Measurements from ENCODE around the gene MARCO.

The MARCO gene, protein sequence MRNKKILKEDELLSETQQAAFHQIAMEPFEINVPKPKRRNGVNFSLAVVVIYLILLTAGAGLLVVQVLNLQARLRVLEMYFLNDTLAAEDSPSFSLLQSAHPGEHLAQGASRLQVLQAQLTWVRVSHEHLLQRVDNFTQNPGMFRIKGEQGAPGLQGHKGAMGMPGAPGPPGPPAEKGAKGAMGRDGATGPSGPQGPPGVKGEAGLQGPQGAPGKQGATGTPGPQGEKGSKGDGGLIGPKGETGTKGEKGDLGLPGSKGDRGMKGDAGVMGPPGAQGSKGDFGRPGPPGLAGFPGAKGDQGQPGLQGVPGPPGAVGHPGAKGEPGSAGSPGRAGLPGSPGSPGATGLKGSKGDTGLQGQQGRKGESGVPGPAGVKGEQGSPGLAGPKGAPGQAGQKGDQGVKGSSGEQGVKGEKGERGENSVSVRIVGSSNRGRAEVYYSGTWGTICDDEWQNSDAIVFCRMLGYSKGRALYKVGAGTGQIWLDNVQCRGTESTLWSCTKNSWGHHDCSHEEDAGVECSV

DNA sequence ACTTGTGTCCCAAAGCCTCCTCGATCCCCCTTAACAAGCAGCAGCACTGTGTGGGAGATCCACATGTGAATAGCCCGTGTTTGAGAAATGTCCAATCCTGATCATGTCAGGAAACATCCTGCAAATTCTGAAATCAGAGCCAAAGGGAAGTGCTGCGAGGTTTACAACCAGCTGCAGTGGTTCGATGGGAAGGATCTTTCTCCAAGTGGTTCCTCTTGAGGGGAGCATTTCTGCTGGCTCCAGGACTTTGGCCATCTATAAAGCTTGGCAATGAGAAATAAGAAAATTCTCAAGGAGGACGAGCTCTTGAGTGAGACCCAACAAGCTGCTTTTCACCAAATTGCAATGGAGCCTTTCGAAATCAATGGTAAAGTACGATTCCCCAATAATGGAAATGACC, at the start of gene MARCO:
MARCO (plus strand) TSS at position 164 of the 400 bp plus-strand sequence; CDS start at position 271, 107 bp downstream.
- DNase-seq (ENCODE audit: low read depth in 2 of 2): no peak

DNA sequence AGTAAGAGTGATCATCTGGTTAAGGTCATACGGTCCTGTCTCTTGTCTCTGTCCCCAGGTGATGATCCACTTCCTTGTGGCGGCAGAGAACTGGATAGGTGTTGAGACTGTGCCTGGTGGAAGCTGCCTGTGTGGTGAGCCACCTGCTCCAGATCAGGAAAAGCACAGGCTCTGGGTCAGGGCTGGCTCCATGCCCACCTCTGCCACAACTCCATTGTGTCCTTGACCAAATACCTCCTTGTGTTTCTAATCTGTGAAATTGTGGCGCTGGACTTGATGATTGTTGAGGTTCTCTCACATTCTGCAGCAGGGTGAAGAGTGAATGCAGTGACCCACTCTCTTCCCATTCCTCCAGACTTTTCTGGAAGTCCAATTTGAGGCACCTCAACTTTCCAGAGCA, 48.9 kb upstream of the MARCO start:
- DNase-seq (ENCODE audit: low read depth in 2 of 2): no peak

DNA sequence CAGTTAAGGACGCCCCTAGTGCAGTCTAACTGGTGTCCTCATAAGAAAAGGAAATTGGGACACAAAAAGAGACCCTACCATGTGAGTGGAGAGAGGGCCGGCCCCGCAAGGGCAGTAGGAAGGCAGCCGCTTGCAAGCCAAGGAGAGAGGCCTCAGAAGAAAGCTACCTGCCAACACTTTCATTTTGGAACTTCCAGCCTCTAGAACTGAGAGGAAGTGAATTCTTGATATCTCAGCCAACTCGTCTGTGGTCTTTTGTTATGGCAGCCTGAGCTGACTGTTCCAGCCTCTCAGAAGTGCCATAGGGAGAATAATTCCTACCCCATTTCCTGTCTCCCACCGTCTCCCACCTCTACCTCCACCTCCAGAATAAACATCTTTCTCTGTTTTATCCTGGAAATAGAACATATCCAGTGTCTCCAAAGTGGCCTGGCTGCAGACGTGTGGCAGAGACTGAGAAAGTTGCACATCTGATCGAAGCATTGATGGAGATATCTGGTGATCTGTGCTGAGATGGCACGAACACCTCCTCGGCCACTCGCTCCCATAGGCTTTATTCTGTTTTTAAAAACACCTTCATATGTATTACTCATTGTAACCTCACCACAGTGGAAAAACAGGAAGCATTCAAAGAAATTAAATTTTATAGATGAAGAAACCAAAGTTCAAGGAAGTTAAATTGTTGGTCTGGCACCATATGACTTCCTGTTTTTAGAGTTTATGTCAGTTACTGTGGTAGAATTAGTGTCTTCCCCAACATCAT, 39.5 kb upstream of the MARCO start:
- DNase-seq (ENCODE audit: low read depth in 2 of 2): no peak

DNA sequence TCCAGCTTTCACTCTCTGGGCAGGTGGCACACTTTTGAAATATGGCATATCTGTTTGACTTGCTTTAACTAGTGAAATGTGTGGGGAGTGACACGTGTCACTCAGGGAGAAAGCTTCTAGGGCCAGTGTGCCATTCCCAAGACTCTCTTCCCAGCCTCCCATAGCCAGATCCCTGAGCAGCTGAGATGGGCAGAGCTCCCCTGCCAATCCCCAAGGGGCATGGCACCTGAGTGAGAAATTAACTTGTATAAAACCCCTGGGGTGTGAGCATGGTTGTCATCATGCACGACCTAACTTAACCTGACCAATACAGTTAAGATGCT, 39.0 kb upstream of the MARCO start:
- no peak for DNase-seq (ENCODE audit: low read depth in 2 of 2)

DNA sequence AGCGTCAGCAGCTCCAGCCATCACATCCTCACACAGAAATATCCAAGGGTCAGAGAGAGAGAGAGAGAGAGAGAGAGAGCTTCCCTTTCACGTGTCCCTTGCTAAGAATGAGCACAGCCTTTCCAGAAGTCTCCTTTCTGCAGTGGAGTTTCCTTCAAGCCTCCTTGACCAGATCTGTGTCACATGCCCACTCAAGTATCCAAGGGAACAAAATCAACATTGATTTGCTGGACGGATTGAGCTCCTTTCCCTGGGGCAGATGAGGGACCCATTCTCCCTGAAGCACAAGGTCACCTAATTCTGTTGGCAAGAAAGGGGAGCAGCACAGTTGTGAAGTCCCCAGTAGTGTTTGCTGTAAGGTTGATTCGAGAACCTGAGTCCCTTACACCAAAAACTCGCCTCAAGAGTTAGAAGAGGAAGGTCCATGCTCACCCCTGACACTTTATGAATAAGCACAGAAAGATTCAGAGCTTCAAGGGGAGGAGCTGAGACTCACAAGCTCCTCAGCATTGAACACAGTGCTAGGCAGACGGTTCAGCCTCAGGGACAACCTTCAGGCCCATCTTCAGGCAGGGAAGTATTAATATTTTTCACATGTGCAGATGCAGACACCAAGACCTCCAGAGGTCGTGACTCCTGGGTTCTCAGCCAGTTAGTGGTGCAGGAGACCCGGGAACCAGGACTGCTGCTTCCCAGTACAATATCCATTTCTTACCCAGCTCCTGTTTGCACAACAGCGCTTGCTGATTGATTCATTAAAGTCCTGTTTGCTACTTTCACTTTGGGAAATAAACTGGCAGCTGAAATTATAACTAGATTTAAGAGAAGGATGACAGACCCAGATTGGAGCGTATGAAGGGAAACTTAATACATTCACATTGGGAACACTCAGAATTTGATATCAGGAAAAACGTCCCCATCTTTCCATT, 38.2 kb upstream of the MARCO start:
- no peak for DNase-seq (ENCODE audit: low read depth in 2 of 2)

DNA sequence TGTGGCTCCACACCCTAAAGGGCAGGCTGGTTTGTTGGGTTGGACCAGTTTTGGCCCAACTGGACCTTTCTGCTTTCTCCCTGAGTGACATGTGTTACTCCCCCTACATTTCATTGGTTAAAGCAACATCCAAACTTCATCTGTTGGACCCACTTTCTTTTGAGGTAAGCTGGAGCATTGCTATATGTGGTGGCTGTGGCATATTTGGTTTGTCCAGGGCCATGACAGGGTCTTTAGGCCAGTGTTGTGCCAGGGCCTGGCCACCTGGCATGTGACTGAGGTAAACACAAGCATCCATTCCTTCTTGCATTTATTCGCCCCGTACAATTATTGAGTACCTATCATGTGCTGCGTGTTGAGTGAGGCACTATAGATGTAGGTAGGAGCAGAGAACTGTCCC, 36.8 kb upstream of the MARCO start:
- no peak for DNase-seq (ENCODE audit: low read depth in 2 of 2)

DNA sequence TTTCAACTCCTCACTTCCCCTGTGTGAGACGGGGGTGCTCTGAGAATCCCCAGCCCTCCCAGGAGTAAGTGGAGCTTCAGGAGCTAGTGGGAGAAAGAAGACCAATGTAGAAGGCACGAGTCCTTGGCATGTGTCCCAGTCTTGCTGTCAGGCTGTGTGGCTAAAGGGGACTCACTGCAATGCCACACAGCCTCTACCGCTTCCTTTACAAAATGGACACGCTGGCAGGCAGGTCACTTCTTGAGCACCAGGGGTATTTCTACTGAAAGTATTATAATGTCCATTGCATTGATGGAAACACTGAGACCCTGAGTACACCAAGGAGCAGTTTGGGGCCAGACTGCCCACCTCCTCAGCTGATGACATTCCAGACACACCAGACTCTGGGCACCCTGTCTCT, 35.8 kb upstream of the MARCO start:
- no peak for DNase-seq (ENCODE audit: low read depth in 2 of 2)

DNA sequence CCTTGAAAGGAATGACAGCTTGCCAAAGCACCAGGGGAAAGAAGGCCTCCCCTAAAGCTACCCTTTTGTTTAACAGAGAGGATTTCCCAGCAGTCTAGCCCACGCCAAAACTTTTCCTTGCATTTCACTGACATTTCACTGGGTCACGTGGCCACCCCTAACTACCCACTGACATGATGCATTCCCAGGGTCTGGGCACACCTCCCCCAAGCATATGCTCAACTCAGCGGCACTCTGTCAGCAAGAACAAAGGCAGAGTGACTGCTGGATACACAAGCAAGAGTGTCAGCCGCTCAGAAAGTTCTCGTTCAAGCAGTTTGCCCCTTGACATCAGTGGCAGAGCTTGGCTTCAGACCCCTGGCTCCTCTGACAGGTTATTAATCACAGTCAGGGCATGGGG, 34.2 kb upstream of the MARCO start:
- DNase-seq (ENCODE audit: low read depth in 2 of 2): no peak

DNA sequence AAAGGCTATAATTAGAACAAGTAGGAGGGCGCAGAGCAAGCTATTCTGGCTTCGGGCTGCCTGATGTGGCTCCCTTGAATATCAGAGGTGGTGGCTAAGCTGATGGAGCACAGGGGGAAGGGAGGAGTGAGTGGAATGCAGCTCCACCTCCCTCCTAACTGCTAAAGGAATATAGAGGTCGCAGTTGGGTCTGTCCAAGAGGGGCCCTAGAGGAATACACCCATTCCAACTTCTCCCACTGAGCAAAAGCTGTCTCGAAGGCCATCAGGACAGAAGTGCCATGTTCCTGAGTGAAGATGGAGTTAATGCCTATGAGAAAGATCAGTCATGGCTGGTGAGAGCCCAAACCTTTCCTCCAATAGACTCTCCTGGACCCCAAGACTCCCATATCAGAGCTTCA, 32.8 kb upstream of the MARCO start:
- DNase-seq (ENCODE audit: low read depth in 2 of 2): no peak

DNA sequence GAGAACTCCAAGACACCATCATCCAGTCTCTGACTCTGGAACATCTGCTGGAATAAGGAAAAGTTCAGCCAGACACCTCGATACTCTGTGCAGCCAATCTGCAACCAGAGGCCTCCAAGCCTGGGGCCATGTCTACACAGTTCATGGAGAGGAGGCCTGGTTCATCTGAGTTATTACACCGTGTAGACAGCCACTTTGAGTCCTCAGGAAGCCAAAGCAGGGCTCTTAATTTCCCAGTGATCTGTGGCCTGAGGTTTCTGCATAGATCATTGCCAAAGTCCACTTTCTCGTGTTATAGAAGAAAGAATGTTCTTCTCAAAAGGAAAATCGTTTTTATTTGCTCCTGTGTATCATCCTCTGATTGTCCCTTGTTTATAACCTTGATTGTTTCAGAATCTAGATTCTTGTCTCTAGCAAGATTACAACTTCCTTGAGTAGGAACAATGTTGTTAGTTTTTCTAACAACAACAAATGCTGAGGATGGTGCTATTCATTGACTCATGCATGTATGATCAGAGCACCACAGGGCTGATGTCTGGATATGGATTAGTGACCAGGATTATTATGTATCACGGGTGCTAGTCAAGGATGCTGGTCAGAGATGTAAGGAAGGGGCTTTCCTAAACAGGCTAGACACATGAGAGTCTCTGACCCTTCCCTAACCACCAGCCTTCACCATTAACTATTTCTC, 30.7 kb upstream of the MARCO start:
- DNase-seq (ENCODE audit: low read depth in 2 of 2): no peak

DNA sequence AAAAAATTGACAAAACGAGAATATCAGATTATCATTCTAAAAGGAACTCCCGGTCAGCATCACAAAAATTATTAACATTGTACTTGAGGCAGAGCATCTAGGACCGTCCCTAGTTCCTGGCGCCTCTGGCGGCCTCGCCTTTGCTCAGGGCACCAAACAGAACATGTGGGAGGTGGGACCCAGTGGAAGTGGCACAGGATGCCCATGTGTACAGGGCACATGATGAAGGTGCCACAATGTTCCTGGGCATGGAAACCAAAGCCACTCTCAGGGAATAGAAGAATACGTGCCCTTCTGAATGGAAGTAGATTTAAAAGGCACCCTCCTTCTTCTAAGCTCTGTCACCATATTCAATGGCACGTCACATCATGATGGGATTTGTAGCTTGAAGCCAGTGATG, 30.1 kb upstream of the MARCO start:
- DNase-seq (ENCODE audit: low read depth in 2 of 2): no peak

DNA sequence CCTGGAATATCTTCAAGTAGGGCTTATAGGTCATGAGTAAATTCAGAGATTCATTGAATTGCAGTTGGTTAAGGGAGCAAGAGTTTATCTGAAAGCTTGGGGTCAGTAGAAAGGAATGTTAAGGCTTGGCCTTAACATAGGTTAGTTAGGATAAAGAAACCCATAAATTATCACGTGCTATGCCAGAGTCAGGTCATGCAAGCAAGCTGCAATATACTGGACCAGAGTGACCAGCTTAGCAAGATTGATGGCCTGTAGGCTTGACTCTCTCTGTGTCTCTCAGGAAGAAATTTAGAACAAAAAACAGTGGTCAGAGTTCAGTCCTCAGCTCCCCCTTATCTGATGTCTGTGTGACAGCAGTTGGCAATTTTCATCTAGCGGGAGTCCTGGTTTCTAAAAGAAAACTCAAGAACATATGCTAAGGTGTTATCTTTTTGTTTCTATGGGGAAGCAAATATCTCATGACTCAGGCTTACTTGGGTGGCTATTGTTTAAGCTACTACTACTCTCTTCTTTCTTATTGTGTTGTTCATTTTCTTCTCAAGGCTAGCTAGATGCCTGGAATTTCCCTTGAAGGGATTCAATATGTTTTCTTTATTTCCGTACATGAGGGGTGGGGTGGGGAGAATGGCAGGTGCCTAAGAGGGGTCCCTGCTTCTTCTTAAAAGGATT, 28.7 kb upstream of the MARCO start:
- DNase-seq (ENCODE audit: low read depth in 2 of 2): no peak

DNA sequence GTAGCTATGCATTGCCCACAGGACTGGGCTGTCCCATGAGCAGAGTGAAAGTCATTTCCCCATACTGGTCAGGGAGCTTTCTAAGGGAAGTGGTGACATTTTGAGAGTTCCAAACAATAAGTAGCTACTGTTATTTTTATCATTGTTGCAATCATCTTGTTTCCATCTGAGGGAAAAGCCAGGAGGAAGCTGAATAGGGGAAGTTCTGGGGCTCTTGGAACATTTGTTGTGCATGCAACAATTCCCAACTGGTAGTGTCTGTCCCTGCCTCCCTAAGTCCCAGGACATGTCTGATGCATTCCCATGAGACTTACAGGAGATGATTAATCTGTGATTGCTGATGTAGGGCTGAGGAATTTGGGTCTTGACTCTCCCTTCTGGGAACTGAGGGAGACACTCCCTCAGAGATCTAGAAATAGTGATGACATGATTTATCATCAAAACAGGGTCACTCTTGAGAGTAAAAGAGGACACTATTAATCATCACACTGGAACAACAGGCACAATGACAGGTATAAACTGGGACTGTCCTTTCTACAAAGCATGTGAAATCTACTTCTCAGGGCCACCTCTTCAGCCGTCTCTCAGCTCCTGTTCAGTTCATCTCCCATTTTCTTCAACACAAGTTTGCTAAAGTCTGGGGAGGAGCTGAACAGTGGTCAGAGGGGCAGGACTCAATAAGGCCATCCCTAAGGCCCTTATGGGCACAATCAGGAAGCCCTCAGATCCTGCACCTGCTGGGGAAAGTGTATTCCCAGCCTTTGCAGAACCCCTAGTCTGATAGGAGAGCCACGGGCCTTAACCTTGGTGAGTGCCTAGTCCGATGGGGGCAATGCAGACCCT, 28.0 kb upstream of the MARCO start:
- no peak for DNase-seq (ENCODE audit: low read depth in 2 of 2)

DNA sequence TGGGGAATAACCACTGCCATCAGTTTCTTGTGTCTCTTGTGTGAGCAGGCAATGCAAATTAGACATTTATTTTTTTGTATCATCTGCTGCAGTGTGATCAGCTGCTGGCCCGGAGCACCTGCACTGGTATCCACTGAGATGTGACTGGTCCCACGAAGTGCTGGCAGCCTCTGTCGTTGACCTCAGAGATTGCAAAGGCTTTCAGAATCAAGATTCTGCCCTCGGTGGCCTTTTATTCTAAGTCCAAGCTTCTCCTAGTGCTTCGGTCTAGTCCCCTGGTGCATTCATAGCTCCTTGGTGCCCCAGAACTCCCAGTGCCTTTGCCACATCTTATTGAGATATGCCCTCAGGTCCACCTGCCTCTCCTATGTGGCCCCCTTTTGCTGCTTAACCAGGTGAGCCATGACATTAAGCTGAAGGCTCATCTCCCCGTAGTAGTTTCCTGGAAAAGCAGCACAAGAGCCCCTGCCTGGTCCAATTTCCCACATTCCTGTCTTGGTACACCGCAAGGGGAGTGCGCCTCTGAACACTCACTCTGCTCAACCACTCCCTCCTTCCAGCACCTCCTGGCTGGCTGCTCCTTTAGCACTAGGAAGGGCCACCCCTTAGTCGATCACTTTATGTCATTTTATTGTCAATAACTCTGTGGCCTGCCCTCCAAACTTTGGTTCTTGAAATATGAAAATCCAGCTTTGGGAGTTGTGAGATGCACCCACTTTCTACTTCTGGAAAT, 27.1 kb upstream of the MARCO start:
- no peak for DNase-seq (ENCODE audit: low read depth in 2 of 2)

DNA sequence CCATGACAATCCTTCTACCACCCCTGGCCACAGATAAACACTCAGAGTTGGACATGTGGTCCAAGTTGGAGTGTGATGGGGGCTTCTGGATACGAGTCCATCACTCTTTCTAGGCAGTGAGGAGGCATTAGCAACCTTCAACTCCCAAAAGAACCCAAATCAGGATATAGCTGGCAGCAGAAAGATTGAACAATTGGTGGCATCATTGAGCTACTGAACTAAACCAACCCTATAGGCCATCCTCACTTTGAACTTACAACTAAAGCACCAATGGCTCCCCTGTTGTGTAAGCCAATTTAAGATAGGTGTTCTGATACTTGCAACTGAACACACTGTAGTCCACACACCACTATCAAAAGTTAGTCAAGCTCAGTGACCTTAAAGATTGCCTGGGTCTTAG, 24.0 kb upstream of the MARCO start:
- DNase-seq (ENCODE audit: low read depth in 2 of 2): no peak

DNA sequence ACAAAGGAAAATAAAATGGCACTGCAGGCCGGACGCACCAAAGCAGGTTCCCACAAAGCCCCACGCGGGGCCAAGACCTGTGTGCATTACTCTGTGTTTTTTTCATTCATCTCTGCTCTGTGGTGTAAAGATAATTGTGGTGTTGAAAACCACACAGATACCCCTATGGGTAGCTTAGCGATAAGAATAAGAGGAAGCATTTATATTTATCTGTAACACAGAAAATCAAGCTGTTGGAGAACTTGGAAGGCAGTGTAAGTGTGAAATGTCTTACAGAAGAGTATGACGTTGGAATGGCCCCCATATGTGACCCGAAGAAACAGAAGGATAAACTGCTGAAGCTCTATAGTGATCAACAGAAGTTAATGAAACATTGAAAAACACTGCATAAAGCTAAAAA, 20.3 kb upstream of the MARCO start:
- no peak for DNase-seq (ENCODE audit: low read depth in 2 of 2)

DNA sequence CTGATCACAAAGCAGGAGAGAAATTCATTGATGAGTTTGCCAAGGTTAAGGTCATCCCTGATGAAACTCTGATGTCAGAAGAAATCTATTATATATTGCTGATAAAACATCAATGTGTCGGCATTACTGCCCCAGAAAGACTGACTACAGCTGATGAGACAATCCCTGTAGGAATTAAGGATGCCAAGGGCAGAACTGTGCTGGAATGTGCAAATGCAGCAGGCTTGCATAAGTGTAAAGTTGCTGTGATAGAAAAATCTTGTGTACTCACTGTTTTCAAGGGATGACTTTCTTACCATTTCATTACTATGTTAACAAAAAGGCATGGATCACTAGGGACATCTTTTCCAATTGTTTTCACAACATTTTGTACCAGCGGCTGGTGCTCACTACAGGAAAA, 19.7 kb upstream of the MARCO start:
- no peak for DNase-seq (ENCODE audit: low read depth in 2 of 2)

DNA sequence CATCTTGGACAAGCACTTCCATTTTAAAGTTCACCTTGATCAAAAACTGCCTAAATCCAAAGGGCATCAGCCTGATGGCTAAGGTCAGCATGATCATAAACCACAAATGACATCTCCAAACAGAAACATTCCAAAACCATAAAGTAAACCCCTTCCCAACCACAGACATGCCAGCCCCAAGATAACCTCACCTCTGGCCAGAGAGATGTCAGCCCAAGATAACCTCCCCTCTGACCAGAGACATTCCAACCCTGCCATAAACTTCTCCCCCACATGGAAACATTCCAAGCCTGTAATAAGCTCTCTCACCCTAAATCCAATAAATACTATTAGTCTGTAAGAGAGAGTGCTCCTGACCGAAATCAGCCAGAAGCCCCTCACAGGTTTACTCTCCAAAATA, 18.6 kb upstream of the MARCO start:
- no peak for DNase-seq (ENCODE audit: low read depth in 2 of 2)

DNA sequence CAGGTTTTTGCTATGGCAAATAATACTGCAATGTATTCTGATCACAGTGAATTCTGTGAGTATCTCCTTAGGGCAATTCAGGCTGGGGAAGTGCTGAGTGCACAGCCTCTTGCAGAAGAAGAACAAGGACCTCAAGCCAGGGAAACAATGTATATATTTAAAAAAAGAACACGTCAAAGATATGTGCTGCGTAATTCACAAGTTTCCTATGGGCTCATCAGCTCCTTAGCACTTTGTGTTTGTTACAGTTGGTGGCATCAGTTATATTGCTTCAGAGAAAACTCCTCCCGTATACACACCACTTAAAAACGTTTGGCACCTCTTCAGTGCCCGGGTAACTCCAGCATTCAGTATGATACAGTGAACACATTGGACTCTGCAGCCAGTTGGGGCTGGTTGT, 16.5 kb upstream of the MARCO start:
- no peak for DNase-seq (ENCODE audit: low read depth in 2 of 2)
